Measurements from ENCODE around the gene RRM2.

RRM2 gene

GRCh38 chr2:10173258-10174005, 50.9 kb downstream of the RRM2 start:
- DNase-seq, result no peak

GRCh38 chr2:10174173-10174572, 51.6 kb downstream of the RRM2 start:
- no peak for DNase-seq

GRCh38 chr2:10175441-10175840, 52.9 kb downstream of the RRM2 start:
- DNase-seq, result no peak

- no peak for DNase-seq
Observed at GRCh38 chr2:10178751-10179150, 56.2 kb downstream of the RRM2 start.

- DNase-seq, result no peak
Observed at GRCh38 chr2:10179422-10179821, 56.9 kb downstream of the RRM2 start.

- no peak for DNase-seq
Observed at GRCh38 chr2:10180229-10180628, 57.7 kb downstream of the RRM2 start.

All from activated CD4-positive, alpha-beta T cell treated with anti-CD3 and anti-CD28 coated beads for 4 hours (primary cell).